Endothelial cell (in vitro differentiated cells): ENCODE results near the gene INO80C. TPM values are rescaled to one million over a fixed set of nuclear protein-coding genes. Genes with fewer than 3 reads are reported as not detected.

Experiments
- DNase-seq: peaks from one replicate; pipeline ENCODE4 v3.0.0; 2021; ENCODE audit warnings: low spot score
- H3K27ac Mint-ChIP-seq: one replicate; pipeline ENCODE4 v1.8.0; 2021; ENCODE audit warnings: mixed read lengths, inconsistent platforms; ENCODE audit not compliant: unreplicated experiment
- H3K27me3 Mint-ChIP-seq: one replicate; pipeline ENCODE4 v1.8.0; 2021; ENCODE audit warnings: mild to moderate bottlenecking, moderate library complexity, mixed read lengths, inconsistent platforms; ENCODE audit not compliant: unreplicated experiment
- H3K36me3 Mint-ChIP-seq: one replicate; pipeline ENCODE4 v1.8.0; 2021; ENCODE audit warnings: mild to moderate bottlenecking, low read depth, mixed read lengths, inconsistent platforms; ENCODE audit not compliant: unreplicated experiment
- H3K4me1 Mint-ChIP-seq: one replicate; pipeline ENCODE4 v1.8.0; 2021; ENCODE audit warnings: mild to moderate bottlenecking, mixed read lengths, inconsistent platforms; ENCODE audit not compliant: unreplicated experiment
- H3K4me3 Mint-ChIP-seq: one replicate; pipeline ENCODE4 v1.8.0; 2021; ENCODE audit warnings: mild to moderate bottlenecking, mixed read lengths, inconsistent platforms; ENCODE audit not compliant: unreplicated experiment
- H3K9me3 Mint-ChIP-seq: one replicate; pipeline ENCODE4 v1.8.0; 2021; ENCODE audit warnings: mixed read lengths, inconsistent platforms; ENCODE audit not compliant: unreplicated experiment
- CTCF ChIP-seq: fragments of 200-600 bp; sonication (generic); IDR thresholded peaks from one replicate; pipeline ENCODE4 v1.5.0; 2021; ENCODE audit warnings: antibody characterized with exemption; ENCODE audit not compliant: unreplicated experiment
- total RNA-seq: library from RNA; stranded (reverse); fragmentation: NEBNext Ultra II Directional; extraction: Animal tissue kit (Norgen Biotek cat#: 25700); gene quantifications from one replicate; pipeline ENCODE4 v1.2.1, GENCODE V29; 2021; ENCODE audit not compliant: unreplicated experiment

The INO80C gene
- total RNA-seq, 1 donor from 2014 or later, result 29.7 TPM

GRCh38 chr18:35516351-35516750 is 18.6 kb upstream of the INO80C start:
- no peak overlapping the region for H3K4me3 Mint-ChIP-seq
- no peaks in the 10 kb centered on the region for H3K36me3 Mint-ChIP-seq
- peaks cover 18% of the 10 kb centered on the region for H3K4me1 Mint-ChIP-seq
- TF ChIP-seq CTCF, result no peak
- H3K27ac Mint-ChIP-seq, result no peak overlapping the region
- no peaks in the 10 kb centered on the region for H3K27me3 Mint-ChIP-seq
- DNase-seq, result no peak
- no peaks in the 10 kb centered on the region for H3K9me3 Mint-ChIP-seq

GRCh38 chr18:35515460-35516130 is 17.8 kb upstream of the INO80C start:
- no peaks in the 10 kb centered on the region for H3K27me3 Mint-ChIP-seq
- no peaks in the 10 kb centered on the region for H3K9me3 Mint-ChIP-seq
- H3K4me1 Mint-ChIP-seq, result peaks cover 18% of the 10 kb centered on the region
- no peaks in the 10 kb centered on the region for H3K36me3 Mint-ChIP-seq
- H3K27ac Mint-ChIP-seq, result no peak overlapping the region
- no peak for TF ChIP-seq CTCF
- H3K4me3 Mint-ChIP-seq, result no peak overlapping the region
- no peak for DNase-seq

GRCh38 chr18:35514752-35515459 is 17.1 kb upstream of the INO80C start:
- TF ChIP-seq CTCF, result no peak
- Mint-ChIP-seq H3K36me3 (no peaks in the 10 kb centered on the region), H3K27me3 (no peaks in the 10 kb centered on the region), H3K4me1 (peaks cover 22% of the 10 kb centered on the region), H3K27ac (no peak overlapping the region), H3K9me3 (no peaks in the 10 kb centered on the region), H3K4me3 (no peak overlapping the region)
- no peak for DNase-seq

- no peaks in the 10 kb centered on the region for H3K36me3 Mint-ChIP-seq
- H3K4me3 Mint-ChIP-seq, result no peak overlapping the region
- H3K9me3 Mint-ChIP-seq, result no peaks in the 10 kb centered on the region
- no peaks in the 10 kb centered on the region for H3K27me3 Mint-ChIP-seq
- peaks cover 22% of the 10 kb centered on the region for H3K4me1 Mint-ChIP-seq
- TF ChIP-seq CTCF, result no peak
- no peak overlapping the region for H3K27ac Mint-ChIP-seq
- no peak for DNase-seq
These were observed 16.5 kb upstream of the INO80C start for GRCh38 chr18:35514283-35514682.
